Measurements from ENCODE around the gene TNFSF12. TPM values are rescaled to one million over a fixed set of nuclear protein-coding genes. Genes with fewer than 3 reads are reported as not detected.

TNFSF12 gene
- total and polyA plus RNA-seq, 9 of the 15 experiments (the other 6 are each of a cell fraction or from before 2014, with no cell fraction given), result 0.03 to 0.95 (median 0.19) TPM; not detected in 3

- TF ChIP-seq KHSRP (IDR thresholded peaks at IDR 0.05) (no peak), MLLT1 (IDR thresholded peaks at IDR 0.05) (no peak), ZNF764 (CRISPR knock-in tag; IDR thresholded peaks at IDR 0.05; ENCODE audit: low read depth) (no peak), IFI16 (CRISPR knock-in tag; IDR thresholded peaks at IDR 0.05) (no peak), KDM1A (IDR thresholded peaks at IDR 0.05) (peak in 1 of 2 experiments; percentile 38; a peak in 2 of 4 replicates), TAF1 (IDR thresholded peaks at IDR 0.05; ENCODE audit: control insufficient read depth, extremely low read depth, insufficient read depth, low read length, severe bottlenecking) (peak; percentile 95), ZBTB8A (IDR thresholded peaks at IDR 0.05; ENCODE audit: partially characterized antibody) (no peak), UBTF (IDR thresholded peaks at IDR 0.05; ENCODE audit: borderline replicate concordance in 1 of 2, low read depth in 2 of 2, low read length in 2 of 2) (no peak), CXXC5 (CRISPR knock-in tag; IDR thresholded peaks at IDR 0.05) (peak; percentile 75), JUN (IDR thresholded peaks at IDR 0.05; ENCODE audit: borderline replicate concordance, low read depth, low read length) (peak; percentile 40; the same call in 1 of the 2 replicates), JUN (CRISPR knock-in tag; IDR thresholded peaks at IDR 0.05; ENCODE audit: borderline replicate concordance) (0 out of 2 replicates have a peak, but pooled peaks have one; percentile 5), MED1 (CRISPR knock-in tag; IDR thresholded peaks at IDR 0.05; ENCODE audit: borderline replicate concordance) (no peak), ZSCAN29 (IDR thresholded peaks at IDR 0.05) (no peak), ZBTB9 (CRISPR knock-in tag; IDR thresholded peaks at IDR 0.05) (no peak; the same call in 1 of the 2 replicates), FOXO4 (CRISPR knock-in tag; IDR thresholded peaks at IDR 0.05) (no peak), HDAC1 (IDR thresholded peaks at IDR 0.05) (peak in 1 of 2 experiments; percentile 54; a peak in 2 of 4 replicates), TCF7 (IDR thresholded peaks at IDR 0.05; ENCODE audit: borderline replicate concordance) (no peak), ZC3H8 (IDR thresholded peaks at IDR 0.05) (no peak), MEF2A (IDR thresholded peaks at IDR 0.05; ENCODE audit: control insufficient read depth, low read depth, low read length) (no peak), ZNF668 (CRISPR knock-in tag; IDR thresholded peaks at IDR 0.05) (no peak)
Measured at GRCh38 chr17:7583253-7584109, 34.6 kb downstream of the TNFSF12 start, which contains the start of gene MPDU1 (continued).
